Panc1 (cell line): Measurements from ENCODE around the gene JAZF1. TPM values are rescaled to one million over a fixed set of nuclear protein-coding genes. Genes with fewer than 3 reads are reported as not detected.

ENCODE experiments used
- ATAC-seq: fragments of 200-7000 bp; cut with Tn5 transposase; 2 replicates; pipeline ENCODE4 v1.9.1; 2020; ENCODE audit warnings: mild to moderate bottlenecking, moderate library complexity
- BruUV-seq: library from RNA; stranded (reverse); fragments of 400-500 nt; replicated peaks from 2 replicates; lab custom pipeline; 2021; lab: Mats Ljungman, UMichigan
- CTCF ChIA-PET: fragments of 300-600 bp; sonication (Branson Sonifier 250); formaldehyde crosslinking; loops from one replicate; lab custom pipeline; 2022; ENCODE audit warnings: antibody characterized with exemption; lab: Charles Lee
- POLR2A ChIA-PET: fragments of 300-600 bp; sonication (Branson Sonifier 250); formaldehyde crosslinking; loops from one replicate; lab custom pipeline; 2022; ENCODE audit warnings: antibody characterized with exemption; lab: Charles Lee
- DNase-seq: peaks from one replicate; pipeline ENCODE4 v3.0.0-alpha.2; 2010; ENCODE audit warnings: low read depth, low spot score
- H3K27ac ChIP-seq: 2 replicates; pipeline ENCODE4 v1.5.1; 2011; ENCODE audit warnings: mild to moderate bottlenecking, low read length, inconsistent platforms
- H3K27me3 ChIP-seq: fragments of 200-500 bp; sonication (Bioruptor generic); 2 replicates; pipeline ENCODE4 v1.6.0; 2014; ENCODE audit warnings: low read length, inconsistent platforms; ENCODE audit not compliant: control insufficient read depth, insufficient read depth
- H3K36me3 ChIP-seq: fragments of 200-500 bp; sonication (Bioruptor generic); 2 replicates; pipeline ENCODE4 v1.5.1; 2014; ENCODE audit warnings: inconsistent platforms, mild to moderate bottlenecking, low read length, moderate library complexity; ENCODE audit not compliant: control insufficient read depth, insufficient read depth
- H3K4me1 ChIP-seq: 2 replicates; pipeline ENCODE4 v1.5.1; 2011; ENCODE audit warnings: inconsistent platforms, mild to moderate bottlenecking, low read length, moderate library complexity; ENCODE audit not compliant: control insufficient read depth, insufficient read depth
- H3K4me3 ChIP-seq, 2 experiments: 2 replicates each; pipeline ENCODE4 v1.5.1; 2011 to 2012; ENCODE audit warnings: low read depth in 2 of 2, low read length in 2 of 2, mild to moderate bottlenecking in 2 of 2, inconsistent platforms in 1 of 2, moderate library complexity in 1 of 2
- H3K9me3 ChIP-seq: fragments of 200-500 bp; sonication (Bioruptor generic); 2 replicates; pipeline ENCODE4 v1.5.1; 2014; ENCODE audit warnings: low read depth, mild to moderate bottlenecking, inconsistent platforms, low read length, moderate library complexity; ENCODE audit not compliant: control insufficient read depth, insufficient read depth
- SIN3A ChIP-seq: IDR thresholded peaks from 2 replicates; pipeline ENCODE4 v1.6.1; 2012; ENCODE audit warnings: low read depth, mild to moderate bottlenecking, low read length, moderate library complexity, borderline replicate concordance; ENCODE audit not compliant: insufficient read depth
- TCF7L2 ChIP-seq: IDR thresholded peaks from 2 replicates; pipeline ENCODE4 v1.6.1; 2011; ENCODE audit warnings: mild to moderate bottlenecking, low read depth, low read length, inconsistent platforms
- in situ Hi-C: cut with HindIII; loops from 2 replicates; pipeline ENCODE4 v1.10.0; 2016; ENCODE audit warnings: low sequenced_read_pairs, low pct_unique_long_range_greater_than_20kb
- intact Hi-C: fragments of 100-400 bp; cut with micrococcal nuclease; formaldehyde crosslinking; loops from one replicate; pipeline ENCODE4 v1.10.0; 2022; ENCODE audit not compliant: unreplicated experiment
- total RNA-seq: library from RNA; stranded (reverse); gene quantifications from one replicate; pipeline ENCODE4 v1.2.1, GENCODE V29; 2021; ENCODE audit not compliant: unreplicated experiment
- TF ChIP-seq, protein P1 (sequence below): fragments of 450-650 bp; IDR thresholded peaks from 2 replicates; pipeline ENCODE4 v1.5.1; 2017; ENCODE audit warnings: mild to moderate bottlenecking
- TF ChIP-seq, protein P2 (sequence below), 2 experiments: IDR thresholded peaks; 2 replicates each; pipeline ENCODE4 v1.6.1; 2011 to 2012; ENCODE audit warnings: low read depth in 2 of 2, control low read depth in 1 of 2, low read length in 1 of 2, mild to moderate bottlenecking in 1 of 2, moderate library complexity in 1 of 2; ENCODE audit not compliant: insufficient read depth in 1 of 2

The JAZF1 gene
- total RNA-seq, 1 experiment from 2014 or later, result 8.8 TPM

DNA sequence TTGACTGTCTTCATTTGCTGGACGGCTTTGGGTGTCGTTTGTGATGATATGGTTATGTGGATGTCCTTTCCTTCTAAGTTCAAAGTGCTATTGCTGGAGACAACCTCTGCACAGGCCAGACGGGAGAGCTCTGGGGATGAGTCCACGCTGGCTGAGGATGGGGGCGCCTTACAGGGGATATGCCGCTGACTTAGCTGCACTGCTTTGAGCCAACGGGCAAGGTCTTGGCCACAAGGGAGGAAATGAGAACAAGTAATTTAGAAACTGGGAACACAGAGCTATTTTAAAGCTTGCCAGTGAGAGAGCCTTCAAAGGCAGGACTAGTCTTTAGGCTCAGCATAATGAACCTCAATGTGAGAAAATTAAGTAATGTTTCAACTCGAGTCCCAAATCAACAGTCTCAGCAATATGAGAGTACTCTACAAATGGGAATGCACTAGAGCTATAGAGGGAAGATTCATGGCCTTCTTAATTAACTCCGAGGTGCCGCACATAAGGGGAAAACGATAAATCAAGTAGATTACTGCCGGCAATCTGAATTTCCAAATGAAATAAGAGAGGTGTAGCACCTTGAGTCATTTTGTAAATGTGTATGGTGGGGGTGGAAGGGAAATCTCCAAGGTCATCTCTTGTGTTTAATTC lies 209.3 kb downstream of the JAZF1 start:
- no peak for DNase-seq
- no peaks in the 10 kb centered on the region for H3K27me3 ChIP-seq
- intact Hi-C loops, result no loop called here
- no peaks in the 10 kb centered on the region for H3K9me3 ChIP-seq
- POLR2A ChIA-PET, result no interaction called here
- H3K4me3 ChIP-seq, result no peak overlapping the region
- no peaks in the 10 kb centered on the region for H3K36me3 ChIP-seq
- in situ Hi-C loops, result no loop called here
- no peaks in the 10 kb centered on the region for H3K4me1 ChIP-seq
- no TSS peak for BruUV-seq
- TF ChIP-seq SIN3A, result no peak
- TF ChIP-seq, protein P1, sequence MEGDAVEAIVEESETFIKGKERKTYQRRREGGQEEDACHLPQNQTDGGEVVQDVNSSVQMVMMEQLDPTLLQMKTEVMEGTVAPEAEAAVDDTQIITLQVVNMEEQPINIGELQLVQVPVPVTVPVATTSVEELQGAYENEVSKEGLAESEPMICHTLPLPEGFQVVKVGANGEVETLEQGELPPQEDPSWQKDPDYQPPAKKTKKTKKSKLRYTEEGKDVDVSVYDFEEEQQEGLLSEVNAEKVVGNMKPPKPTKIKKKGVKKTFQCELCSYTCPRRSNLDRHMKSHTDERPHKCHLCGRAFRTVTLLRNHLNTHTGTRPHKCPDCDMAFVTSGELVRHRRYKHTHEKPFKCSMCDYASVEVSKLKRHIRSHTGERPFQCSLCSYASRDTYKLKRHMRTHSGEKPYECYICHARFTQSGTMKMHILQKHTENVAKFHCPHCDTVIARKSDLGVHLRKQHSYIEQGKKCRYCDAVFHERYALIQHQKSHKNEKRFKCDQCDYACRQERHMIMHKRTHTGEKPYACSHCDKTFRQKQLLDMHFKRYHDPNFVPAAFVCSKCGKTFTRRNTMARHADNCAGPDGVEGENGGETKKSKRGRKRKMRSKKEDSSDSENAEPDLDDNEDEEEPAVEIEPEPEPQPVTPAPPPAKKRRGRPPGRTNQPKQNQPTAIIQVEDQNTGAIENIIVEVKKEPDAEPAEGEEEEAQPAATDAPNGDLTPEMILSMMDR, result no peak
- H3K27ac ChIP-seq, result no peak overlapping the region
- CTCF ChIA-PET, result no interaction called here
- 0 out of 2 replicates have a peak, but pooled peaks have one; percentile 26 for ATAC-seq

DNA sequence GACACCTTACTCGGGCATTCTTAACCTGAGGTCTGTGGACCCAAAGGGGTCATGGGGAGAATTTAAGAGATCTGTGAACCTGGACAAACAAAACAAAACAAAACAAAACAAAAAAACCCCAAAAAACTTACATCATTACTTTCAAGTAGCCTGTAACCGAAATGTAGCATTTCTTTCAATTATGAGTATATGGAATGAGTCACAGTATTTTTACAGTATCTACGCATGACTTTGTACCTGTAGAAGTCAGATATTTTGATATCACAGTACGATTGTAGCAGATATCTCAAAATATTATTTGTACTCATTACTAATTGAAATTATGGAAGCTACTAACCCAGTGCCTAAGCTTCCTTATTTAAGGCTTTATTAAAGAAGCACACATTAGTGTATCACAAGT lies 210.2 kb downstream of the JAZF1 start:
- TF ChIP-seq, protein P2, sequence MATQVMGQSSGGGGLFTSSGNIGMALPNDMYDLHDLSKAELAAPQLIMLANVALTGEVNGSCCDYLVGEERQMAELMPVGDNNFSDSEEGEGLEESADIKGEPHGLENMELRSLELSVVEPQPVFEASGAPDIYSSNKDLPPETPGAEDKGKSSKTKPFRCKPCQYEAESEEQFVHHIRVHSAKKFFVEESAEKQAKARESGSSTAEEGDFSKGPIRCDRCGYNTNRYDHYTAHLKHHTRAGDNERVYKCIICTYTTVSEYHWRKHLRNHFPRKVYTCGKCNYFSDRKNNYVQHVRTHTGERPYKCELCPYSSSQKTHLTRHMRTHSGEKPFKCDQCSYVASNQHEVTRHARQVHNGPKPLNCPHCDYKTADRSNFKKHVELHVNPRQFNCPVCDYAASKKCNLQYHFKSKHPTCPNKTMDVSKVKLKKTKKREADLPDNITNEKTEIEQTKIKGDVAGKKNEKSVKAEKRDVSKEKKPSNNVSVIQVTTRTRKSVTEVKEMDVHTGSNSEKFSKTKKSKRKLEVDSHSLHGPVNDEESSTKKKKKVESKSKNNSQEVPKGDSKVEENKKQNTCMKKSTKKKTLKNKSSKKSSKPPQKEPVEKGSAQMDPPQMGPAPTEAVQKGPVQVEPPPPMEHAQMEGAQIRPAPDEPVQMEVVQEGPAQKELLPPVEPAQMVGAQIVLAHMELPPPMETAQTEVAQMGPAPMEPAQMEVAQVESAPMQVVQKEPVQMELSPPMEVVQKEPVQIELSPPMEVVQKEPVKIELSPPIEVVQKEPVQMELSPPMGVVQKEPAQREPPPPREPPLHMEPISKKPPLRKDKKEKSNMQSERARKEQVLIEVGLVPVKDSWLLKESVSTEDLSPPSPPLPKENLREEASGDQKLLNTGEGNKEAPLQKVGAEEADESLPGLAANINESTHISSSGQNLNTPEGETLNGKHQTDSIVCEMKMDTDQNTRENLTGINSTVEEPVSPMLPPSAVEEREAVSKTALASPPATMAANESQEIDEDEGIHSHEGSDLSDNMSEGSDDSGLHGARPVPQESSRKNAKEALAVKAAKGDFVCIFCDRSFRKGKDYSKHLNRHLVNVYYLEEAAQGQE (IDR thresholded peaks at IDR 0.05; ENCODE audit: insufficient read depth in 1 of 2, low read depth in 2 of 2, low read length in 1 of 2), result no peak
- TF ChIP-seq TCF7L2 (no peak), SIN3A (no peak)
- TF ChIP-seq, protein P1, result no peak
- ATAC-seq (no peak), DNase-seq (no peak)
- ChIA-PET CTCF (no interaction called here), POLR2A (no interaction called here)
- Histone ChIP-seq H3K9me3 (no peaks in the 10 kb centered on the region), H3K27ac (no peak overlapping the region), H3K36me3 (no peaks in the 10 kb centered on the region), H3K4me1 (no peaks in the 10 kb centered on the region), H3K4me3 (no peak overlapping the region), H3K27me3 (no peaks in the 10 kb centered on the region)
- BruUV-seq, result no TSS peak
- intact Hi-C loops (no loop called here), in situ Hi-C loops (no loop called here)
